Natural killer cell (primary cell): ENCODE data around the gene LILRA2. TPM values are rescaled to one million over a fixed set of nuclear protein-coding genes. Genes with fewer than 3 reads are reported as not detected.
"Not testable (repeated sequence)": the region's sequence is repeated elsewhere in the genome, so short reads cannot be mapped to it uniquely, and the experiment has no call there.

Source experiments
- ATAC-seq, 3 donors: fragments of 150-1000 bp in 2 of 3; fragments of 200-7000 bp in 1 of 3; cut with Tn5 transposase; 1 replicate in 1 of 3; 2 replicates in 2 of 3; pipeline ENCODE4 v1.10.0; 2021; ENCODE audit warnings: mild to moderate bottlenecking in 2 of 3, moderate library complexity in 2 of 3
- DNase-seq, 2 donors: peaks; one replicate each; pipeline versions ENCODE4 v3.0.0 to v3.0.0-alpha.2; 2013 to 2021; ENCODE audit warnings: mixed read lengths in 1 of 2
- H3K27ac ChIP-seq: one replicate; pipeline ENCODE4 v1.5.1; 2013; ENCODE audit warnings: mild to moderate bottlenecking, low read length
- H3K27me3 ChIP-seq: one replicate; pipeline ENCODE4 v1.6.1; 2013; ENCODE audit warnings: low read length; ENCODE audit not compliant: control insufficient read depth, insufficient read depth
- H3K36me3 ChIP-seq: one replicate; pipeline ENCODE4 v1.6.1; 2013; ENCODE audit warnings: low read length; ENCODE audit not compliant: control insufficient read depth, insufficient read depth
- H3K4me1 ChIP-seq: one replicate; pipeline ENCODE4 v1.6.1; 2013; ENCODE audit warnings: low read length; ENCODE audit not compliant: control insufficient read depth, insufficient read depth
- H3K4me3 ChIP-seq: one replicate; pipeline ENCODE4 v1.5.1; 2013; ENCODE audit warnings: low read length
- H3K9me3 ChIP-seq: one replicate; pipeline ENCODE4 v1.6.1; 2013; ENCODE audit warnings: low read length; ENCODE audit not compliant: control insufficient read depth, insufficient read depth
- H3K27ac Mint-ChIP-seq, 2 donors: one replicate each; pipeline ENCODE4 v1.8.0; 2022; ENCODE audit warnings: mild to moderate bottlenecking in 2 of 2, mixed read lengths in 2 of 2, moderate library complexity in 1 of 2
- H3K27me3 Mint-ChIP-seq, 2 donors: one replicate each; pipeline ENCODE4 v1.8.0; 2022; ENCODE audit warnings: low read depth in 2 of 2, mixed read lengths in 2 of 2
- H3K36me3 Mint-ChIP-seq: one replicate; pipeline ENCODE4 v1.8.0; 2022; ENCODE audit warnings: mixed read lengths
- H3K4me1 Mint-ChIP-seq, 2 donors: one replicate each; pipeline ENCODE4 v1.8.0; 2022; ENCODE audit warnings: mixed read lengths in 2 of 2
- H3K4me3 Mint-ChIP-seq: one replicate; pipeline ENCODE4 v1.8.0; 2022; ENCODE audit warnings: mild to moderate bottlenecking, moderate library complexity, mixed read lengths
- H3K9me3 Mint-ChIP-seq, 2 donors: one replicate each; pipeline ENCODE4 v1.8.0; 2022; ENCODE audit warnings: mixed read lengths in 2 of 2
- CTCF ChIP-seq: fragments of 200-600 bp; IDR thresholded peaks from one replicate; pipeline ENCODE4 v1.8.0; 2022; ENCODE audit warnings: antibody characterized with exemption
- WGBS: methylation state at CpG from one replicate; pipeline ENCODE4 v1.1.7; 2013; ENCODE audit warnings: missing lambda C conversion rate; ENCODE audit not compliant: insufficient coverage; 5-methylcytosine and 5-hydroxymethylcytosine counted together
- intact Hi-C: fragments of 100-400 bp; cut with micrococcal nuclease; formaldehyde crosslinking; loops from one replicate; pipeline ENCODE4 v1.14.2; 2022
- total RNA-seq, 4 donors: library from RNA; stranded (reverse); fragments of 120-200 nt in 1 of 4; gene quantifications; one replicate each; pipeline versions ENCODE4 v1.2.3 to v1.2.4, GENCODE V29; 2013 to 2022

Gene LILRA2
- total RNA-seq, 3 donors from 2014 or later (not counting 1 experiment from before 2014, with no cell fraction given), result 1.4 to 8.4 (median 5.6) TPM

GRCh38 chr19:54572696-54573311 lies 786 bp upstream of the LILRA2 start:
- intact Hi-C loops, result no loop called here
- no peaks in the 10 kb centered on the region for H3K9me3 ChIP-seq
- Mint-ChIP-seq H3K9me3 (no peaks in the 10 kb centered on the region), H3K27me3 (peaks cover 27 to 37% of the 10 kb centered on the region in 2 donors), H3K36me3 (no peaks in the 10 kb centered on the region), H3K27ac (no peak overlapping the region), H3K4me3 (no peak overlapping the region), H3K4me1 (peaks cover 19 to 31% of the 10 kb centered on the region in 2 donors)
- H3K36me3 ChIP-seq, result no peaks in the 10 kb centered on the region
- H3K27me3 ChIP-seq, result peaks cover 20% of the 10 kb centered on the region
- WGBS, result 32% methylated on average over 6 of the region's 9 CpGs
- ATAC-seq, result peak in 1 of 3 donors; percentile 23
- peaks cover 36% of the 10 kb centered on the region for H3K4me1 ChIP-seq
- TF ChIP-seq CTCF, result no peak
- H3K27ac ChIP-seq, result no peak overlapping the region
- no peak overlapping the region for H3K4me3 ChIP-seq
- no peak for DNase-seq

GRCh38 chr19:54574051-54574450 lies 461 bp downstream of the LILRA2 start:
- 44% methylated on average over 3 of the region's 4 CpGs for WGBS
- peaks cover 10 to 24% of the 10 kb centered on the region in 2 donors for H3K4me1 Mint-ChIP-seq
- H3K27ac Mint-ChIP-seq, result no peak overlapping the region
- ATAC-seq (no peak), DNase-seq (no peak)
- peaks cover 36% of the 10 kb centered on the region for H3K4me1 ChIP-seq
- H3K27ac ChIP-seq, result no peak overlapping the region
- H3K27me3 Mint-ChIP-seq, result peaks cover 17 to 36% of the 10 kb centered on the region in 2 donors
- H3K4me3 Mint-ChIP-seq, result no peak overlapping the region
- H3K36me3 Mint-ChIP-seq, result no peaks in the 10 kb centered on the region
- H3K36me3 ChIP-seq, result no peaks in the 10 kb centered on the region
- H3K9me3 ChIP-seq, result no peaks in the 10 kb centered on the region
- TF ChIP-seq CTCF, result no peak
- H3K27me3 ChIP-seq, result peaks cover 20% of the 10 kb centered on the region
- intact Hi-C loops, result no loop called here
- no peak overlapping the region for H3K4me3 ChIP-seq
- no peaks in the 10 kb centered on the region for H3K9me3 Mint-ChIP-seq

GRCh38 chr19:54574527-54575056 lies 1.0 kb downstream of the LILRA2 start:
- no peaks in the 10 kb centered on the region for H3K9me3 ChIP-seq
- Mint-ChIP-seq H3K9me3 (no peaks in the 10 kb centered on the region), H3K4me3 (no peak overlapping the region), H3K27me3 (peaks cover 19 to 40% of the 10 kb centered on the region in 2 donors), H3K27ac (no peak overlapping the region), H3K36me3 (no peaks in the 10 kb centered on the region), H3K4me1 (peaks cover 10 to 24% of the 10 kb centered on the region in 2 donors)
- intact Hi-C loops, result no loop called here
- no peak overlapping the region for H3K27ac ChIP-seq
- H3K4me1 ChIP-seq, result peaks cover 36% of the 10 kb centered on the region
- DNase-seq, result no peak
- TF ChIP-seq CTCF, result no peak
- WGBS, result 83% methylated on average over 11 of the region's 12 CpGs
- H3K27me3 ChIP-seq, result peaks cover 20% of the 10 kb centered on the region
- no peaks in the 10 kb centered on the region for H3K36me3 ChIP-seq
- H3K4me3 ChIP-seq, result no peak overlapping the region
- ATAC-seq, result no peak

- Mint-ChIP-seq H3K27me3 (peaks cover 20 to 43% of the 10 kb centered on the region in 2 donors), H3K4me1 (peaks cover 10 to 24% of the 10 kb centered on the region in 2 donors)
- ATAC-seq, result not testable (repeated sequence)
Observed at GRCh38 chr19:54575205-54575604, 1.6 kb downstream of the LILRA2 start.

More at GRCh38 chr19:54575205-54575604, 1.6 kb downstream of the LILRA2 start:
- H3K4me3 Mint-ChIP-seq, DNase-seq, H3K9me3 Mint-ChIP-seq, H3K36me3 Mint-ChIP-seq, H3K4me3 ChIP-seq, intact Hi-C loops, H3K27ac Mint-ChIP-seq, H3K27ac ChIP-seq, H3K36me3 ChIP-seq, H3K9me3 ChIP-seq: not testable (repeated sequence)
- H3K4me1 ChIP-seq, result peaks cover 36% of the 10 kb centered on the region
- 78% methylated on average over 9 of the region's 9 CpGs for WGBS
- H3K27me3 ChIP-seq, result peaks cover 20% of the 10 kb centered on the region
